ENCODE measurements around the gene TIGD3.
A peak's percentile ranks its signal among the peaks of the same experiment; 100 is the strongest.

The TIGD3 gene, protein sequence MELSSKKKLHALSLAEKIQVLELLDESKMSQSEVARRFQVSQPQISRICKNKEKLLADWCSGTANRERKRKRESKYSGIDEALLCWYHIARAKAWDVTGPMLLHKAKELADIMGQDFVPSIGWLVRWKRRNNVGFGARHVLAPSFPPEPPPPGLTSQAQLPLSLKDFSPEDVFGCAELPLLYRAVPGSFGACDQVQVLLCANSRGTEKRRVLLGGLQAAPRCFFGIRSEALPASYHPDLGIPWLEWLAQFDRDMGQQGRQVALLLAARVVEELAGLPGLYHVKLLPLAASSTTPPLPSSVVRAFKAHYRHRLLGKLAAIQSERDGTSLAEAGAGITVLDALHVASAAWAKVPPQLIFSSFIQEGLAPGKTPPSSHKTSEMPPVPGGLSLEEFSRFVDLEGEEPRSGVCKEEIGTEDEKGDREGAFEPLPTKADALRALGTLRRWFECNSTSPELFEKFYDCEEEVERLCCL

DNA sequence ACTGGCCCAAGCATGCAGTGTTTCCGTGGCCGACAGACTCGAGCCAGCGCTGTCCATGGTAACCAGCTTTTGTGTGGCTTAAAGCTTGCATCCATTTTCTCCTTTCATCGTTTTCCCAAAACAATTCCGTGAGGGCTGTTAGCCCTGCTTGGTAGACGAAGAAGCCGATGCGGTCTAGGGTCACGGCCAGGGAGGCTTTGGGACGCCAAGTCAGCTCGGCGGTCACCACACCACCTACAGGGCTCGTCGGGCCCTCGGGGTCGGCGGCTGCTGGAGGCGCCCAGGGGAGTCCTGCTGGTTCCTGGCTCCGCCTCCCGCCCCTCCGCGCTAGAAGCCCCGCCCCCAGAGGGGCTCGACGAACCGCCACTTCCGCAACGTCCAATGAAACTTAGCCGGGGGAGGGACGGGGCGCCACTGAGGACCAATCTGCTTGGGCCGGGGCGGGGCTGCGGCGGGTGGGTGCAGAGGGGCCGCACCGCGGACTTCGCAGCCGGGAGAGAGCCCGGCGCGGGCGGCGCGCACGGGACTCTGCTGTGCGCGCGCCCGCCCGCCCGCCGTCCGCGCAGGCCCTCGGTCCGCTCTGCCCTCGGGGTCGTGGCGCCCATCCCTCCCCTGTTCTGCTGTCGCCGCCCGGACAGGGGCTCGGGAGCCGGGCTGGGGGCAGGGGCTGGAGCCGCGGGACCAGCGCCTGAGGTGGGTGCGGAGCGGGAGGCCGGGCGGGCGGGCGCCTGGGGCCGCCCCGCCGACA is at the start of gene TIGD3:
Gene TIGD3, plus strand, starts transcription at position 487 of the 748 bp plus-strand sequence. CDS start 1,058 bp downstream, outside the sequence.
- DNase-seq = peak; percentile 98

DNA sequence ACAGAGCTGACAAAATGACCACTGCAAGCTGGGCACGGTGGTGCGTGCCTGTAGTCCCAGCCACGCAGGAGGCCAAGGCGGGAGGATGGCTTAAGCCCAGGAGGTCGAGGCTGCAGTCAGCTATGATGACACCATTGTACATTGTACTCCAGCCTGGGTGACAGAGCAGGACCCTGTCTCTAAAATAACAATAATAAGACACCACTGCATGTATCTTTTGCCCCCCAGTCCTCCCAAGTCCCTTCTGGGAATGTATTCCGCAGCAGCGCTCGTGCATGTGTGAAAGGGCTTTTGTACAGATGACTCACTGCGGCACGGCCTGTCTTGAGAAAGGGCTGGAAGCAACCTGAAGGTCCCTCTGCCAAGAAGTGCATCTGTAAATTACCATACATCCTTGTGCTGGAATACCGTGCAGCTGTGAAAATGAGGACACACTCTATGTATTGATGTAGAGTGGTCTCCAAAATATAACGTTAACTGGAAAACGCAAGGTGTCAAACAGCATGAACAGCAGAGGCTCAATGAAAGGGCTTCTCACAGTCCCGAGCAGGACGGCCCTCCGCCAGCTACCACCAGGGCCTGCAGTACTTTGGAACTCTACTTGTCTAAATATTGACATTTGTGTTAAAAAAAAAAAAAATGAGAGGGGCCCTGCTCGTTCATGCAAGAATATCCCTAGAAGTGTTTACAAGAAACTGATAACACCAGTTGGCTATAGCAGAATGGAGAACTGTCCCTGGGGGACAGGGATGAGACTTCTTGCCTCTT is 48.9 kb upstream of the TIGD3 start:
- DNase-seq = no peak

DNA sequence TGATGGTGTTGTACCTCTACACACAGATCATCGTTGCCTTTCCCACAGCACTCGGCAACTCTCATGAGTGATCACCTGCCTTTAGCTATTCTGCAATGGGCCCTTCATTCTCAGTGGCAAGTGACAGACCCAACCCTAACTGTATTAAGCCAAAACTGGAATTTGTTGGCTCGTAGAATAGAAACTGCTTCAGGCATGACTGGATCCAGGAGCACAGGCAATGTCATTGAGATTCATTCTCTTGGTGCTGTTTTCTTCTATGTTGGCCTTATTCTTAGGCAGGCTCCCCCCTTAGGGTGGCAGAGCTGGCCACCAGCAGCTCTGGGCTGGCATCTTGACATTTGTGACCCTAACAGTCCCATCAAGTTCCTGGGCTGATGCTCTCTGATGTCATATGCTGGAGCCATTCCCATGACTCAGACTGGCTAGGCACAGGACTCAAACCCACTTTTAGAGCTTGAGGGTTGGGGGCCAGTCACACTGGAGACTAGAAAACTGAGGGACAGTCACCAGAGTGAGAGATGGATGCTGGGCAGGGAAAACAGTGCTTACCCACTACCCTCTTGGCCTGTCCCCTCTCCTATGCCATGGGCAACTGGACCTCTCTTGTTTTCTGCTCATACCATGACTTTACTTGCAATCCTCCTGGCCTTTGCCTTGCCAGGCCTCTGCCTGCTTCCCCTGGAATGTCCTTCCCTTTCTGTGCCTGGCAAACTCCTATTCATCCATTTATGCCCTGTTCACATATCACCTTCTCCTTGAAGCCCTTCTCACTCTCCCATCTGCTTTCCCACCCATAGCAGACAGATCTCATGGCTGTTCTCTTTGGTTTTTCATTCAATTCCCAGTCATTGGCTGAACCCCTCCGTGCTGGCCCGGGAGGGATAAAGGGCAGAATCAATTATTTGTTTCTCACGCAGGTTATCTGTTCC is 47.0 kb upstream of the TIGD3 start:
- DNase-seq = no peak

DNA sequence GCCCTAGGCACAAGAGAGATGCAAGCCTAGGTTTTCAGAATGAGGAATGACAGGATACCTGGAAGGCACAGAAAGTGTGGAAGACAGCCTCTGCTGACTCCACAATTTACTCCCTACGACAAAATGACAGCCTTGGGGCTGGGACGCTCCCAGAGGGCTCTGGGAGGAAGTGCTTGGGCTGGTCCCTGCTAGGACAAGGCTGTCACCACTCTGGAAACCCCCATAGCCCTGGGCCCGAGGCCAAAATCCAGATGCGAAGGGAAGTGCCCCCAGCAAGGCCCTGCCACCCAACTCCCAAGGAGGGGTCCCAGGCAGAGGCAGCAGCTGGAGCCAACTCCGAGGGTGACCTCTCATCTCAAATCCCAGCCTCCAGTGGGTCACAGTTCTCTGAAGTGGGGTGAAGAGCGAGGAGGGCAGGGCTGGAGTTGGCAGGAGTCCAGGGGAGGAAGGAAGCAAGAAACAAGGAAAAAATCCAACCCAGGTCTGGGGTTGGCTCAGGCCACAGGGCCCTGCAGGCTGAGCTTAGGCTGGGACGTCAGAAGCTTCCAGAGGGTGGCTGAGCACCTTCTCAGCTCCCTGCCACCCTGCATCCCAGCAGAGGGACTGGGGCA is 46.2 kb upstream of the TIGD3 start:
- no peak for DNase-seq

DNA sequence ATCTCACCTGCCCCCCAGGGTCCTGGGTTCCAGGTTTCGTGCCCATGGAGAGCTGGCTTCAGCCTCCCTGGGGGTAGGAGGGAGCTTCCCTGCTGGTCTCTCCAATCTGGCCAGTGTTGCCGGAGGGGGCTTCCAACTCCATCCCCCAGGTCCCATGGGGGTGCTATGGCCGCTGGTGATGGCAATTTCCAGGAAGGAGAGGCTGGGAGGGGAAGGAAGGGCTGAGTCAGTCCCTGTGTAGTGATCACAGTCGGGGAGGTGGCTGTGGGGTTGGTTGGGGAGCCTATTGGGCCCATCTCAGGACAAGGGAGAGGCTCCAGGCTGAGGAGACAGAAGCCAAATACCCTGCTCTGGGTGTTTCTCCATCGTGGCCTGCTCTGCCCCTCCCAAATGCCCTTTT is 45.5 kb upstream of the TIGD3 start:
- DNase-seq = no peak

DNA sequence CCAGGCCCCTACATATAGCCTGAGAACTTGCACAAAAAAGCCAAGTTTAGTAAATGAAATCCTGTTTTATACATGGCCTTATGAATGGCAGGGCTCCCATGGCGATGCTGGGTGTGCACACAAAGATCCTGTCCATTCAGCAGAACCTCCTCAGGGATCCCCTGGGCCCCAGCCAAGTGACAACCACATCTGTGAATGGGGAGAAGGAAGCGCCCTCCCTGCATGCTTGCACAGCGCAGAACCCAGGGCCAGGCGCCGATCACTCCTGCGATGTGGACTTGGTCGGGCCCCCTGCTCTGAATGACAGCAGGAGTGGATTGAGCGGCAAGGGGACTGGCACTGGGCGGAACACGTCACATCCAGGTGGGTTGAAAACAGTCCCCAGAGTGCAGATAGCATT is 44.3 kb upstream of the TIGD3 start:
- DNase-seq = no peak

DNA sequence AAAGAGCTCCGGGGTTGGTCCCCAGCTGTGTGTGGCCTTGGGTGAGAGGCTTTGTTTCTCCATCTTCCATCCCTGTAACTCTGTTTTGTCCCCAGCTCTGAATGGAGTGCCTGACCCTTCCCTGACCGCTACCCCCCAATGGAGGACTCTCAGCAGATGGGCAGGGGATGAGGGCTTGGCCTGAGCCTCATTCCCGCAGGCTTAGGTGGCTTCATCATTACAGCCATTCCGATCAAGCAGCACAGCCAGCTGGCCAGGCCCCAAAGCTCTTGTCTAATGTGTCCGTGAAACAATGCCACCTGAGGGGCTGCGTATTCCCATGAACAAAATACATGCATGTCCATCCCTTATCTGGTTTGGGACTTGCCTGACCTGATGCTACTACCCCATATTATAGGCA is 43.8 kb upstream of the TIGD3 start:
- no peak for DNase-seq

DNA sequence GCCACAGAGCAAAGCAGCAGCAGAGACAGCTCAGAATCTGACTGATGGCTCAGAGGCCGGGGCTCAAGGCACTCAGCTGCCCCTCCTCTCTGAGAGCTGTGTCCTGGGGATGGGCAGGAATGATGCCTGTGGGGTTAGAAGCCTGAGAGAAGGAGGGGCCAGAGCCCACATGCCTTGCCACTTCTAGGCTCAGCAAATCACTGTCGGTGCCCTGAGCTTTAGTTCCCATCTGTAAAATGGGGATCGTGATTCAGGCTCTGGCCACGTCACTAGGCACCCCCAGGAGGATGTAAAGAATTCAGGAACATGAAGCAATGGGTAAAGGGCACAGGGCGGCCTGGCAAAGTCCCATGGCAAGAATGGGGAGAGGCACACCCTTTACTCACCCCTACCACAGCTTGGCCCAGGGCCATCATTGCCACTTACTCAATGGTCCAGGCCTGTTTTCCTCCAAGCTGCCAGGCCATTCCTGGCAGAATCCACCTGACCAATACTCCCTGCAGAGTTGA is 43.3 kb upstream of the TIGD3 start:
- DNase-seq = no peak

DNA sequence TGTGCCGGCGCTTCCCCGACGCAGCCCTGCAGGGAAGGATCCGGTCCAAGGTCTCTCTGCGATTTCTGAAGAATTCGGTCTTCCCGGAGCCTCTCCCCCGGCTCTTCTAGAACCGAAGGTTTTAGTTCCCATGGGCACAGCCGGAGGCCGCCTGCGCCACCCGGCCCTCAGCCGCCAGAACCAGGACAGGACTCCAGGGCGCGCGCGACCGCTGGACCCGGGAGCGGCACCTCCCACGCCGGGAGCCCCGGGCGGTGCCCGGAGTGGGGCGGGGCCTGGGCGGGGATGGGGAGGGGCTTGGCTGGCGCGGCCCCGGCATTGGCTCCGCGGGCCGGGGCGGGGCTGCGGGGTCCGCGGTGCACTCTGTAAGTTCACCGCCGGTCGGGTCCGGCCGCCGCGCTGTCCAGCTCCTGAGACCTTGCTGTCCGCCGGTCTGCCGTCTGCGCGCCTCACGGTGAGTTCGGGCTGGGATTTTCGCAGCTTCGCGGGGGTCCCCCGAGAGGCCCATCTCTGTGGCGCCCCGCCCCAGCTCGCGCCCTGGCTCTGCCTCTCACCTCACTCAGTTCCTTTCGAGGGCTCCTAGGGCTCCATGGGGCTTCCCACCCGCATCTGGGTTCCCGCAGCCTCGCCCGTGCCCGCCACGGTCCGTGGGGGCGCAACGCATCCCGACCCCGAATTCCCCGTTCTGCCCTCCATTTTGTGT is 39.9 kb upstream of the TIGD3 start, which contains the start of gene CDC42EP2:
Gene CDC42EP2, plus strand, starts transcription at position 366 of the 703 bp plus-strand sequence. CDS start 6,033 bp downstream, outside the sequence.
- peak; percentile 77 for DNase-seq

DNA sequence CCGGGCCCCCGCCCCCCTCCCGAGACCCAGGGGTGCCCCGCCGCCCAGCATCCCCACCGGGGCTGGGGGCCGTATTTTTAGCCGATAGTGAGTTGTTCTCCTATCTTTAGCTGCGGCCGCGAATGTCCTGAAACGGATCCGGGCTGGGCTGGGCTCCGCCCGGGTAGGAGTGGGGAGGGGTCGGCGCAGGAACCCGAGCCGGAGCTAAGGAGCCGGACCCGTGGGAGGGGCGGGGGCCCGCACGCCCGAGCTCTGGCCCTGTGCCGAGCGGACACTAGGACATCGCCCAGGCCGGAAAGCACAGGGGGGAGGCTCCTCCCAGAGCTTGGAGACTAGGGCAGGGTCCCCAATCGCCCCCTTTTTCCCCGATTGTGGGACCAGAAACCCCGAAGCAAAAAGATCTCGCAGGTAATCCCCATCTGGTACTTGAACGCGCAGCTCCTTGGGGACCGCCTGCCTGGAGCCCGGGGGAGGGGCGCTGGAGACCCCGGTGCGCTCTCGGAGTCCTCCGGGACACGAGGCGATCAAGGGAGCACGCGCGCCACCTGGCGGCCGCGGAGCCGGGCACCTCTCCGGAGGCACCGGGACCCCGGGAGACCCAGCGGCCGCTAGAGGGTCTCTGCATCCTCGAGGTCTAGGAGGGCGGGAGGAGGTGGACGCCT is 39.2 kb upstream of the TIGD3 start:
- peak; percentile 80 for DNase-seq

DNA sequence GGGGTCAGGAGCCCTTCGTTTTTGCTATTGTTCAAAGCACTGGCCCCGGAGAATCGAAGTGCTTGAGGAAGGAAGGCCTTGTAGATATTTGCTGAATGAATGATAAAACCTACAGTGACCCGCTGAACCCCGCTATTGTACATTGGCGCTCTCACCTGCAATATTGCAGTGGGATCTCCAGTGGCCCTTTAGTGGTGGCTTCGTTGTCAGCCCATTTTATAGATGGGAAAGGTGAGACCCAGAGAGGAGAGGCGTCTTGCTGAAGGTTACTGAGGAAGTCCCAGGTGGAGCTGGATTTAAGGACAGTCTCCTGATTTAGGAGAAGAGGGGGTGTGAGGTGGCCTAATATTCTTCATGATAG is 38.7 kb upstream of the TIGD3 start:
- no peak for DNase-seq

DNA sequence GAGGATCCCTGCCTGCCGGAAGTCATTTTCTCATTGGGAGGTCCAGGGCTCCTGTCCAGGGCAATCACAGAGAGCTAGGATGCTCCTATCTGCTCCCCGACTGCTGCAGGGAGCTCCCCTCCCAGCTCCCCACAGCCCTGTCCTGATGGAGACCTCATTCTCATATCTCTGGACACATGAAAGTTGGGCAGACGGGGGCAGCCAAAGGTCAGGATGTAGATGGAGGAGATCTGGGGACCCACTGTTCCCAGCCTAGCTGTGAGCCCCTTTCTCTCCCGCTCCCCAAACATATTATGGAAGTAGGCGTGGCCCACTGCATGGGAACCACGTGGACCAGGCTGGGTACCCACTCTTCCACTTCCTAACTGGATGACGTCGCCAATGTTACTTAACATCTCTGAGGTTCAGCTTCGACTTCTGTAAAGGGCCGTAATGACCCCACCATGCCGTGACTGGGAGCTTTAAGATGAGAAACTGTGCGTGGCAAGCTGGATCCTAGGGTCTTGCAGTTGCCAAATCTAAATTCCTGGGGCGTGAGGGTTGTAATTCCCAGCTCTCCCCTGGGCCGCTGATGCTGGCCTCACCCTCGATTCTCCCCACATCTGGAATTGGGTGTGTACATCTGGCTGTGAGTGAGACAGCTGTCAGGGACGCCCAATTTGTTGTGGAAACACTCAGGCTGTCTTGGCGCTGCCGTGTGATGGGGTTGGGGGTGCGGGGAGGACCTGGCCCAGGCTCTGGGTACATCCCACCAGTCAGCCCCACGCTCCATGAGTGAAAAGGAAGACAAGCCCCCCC is 38.1 kb upstream of the TIGD3 start:
- DNase-seq = no peak

DNA sequence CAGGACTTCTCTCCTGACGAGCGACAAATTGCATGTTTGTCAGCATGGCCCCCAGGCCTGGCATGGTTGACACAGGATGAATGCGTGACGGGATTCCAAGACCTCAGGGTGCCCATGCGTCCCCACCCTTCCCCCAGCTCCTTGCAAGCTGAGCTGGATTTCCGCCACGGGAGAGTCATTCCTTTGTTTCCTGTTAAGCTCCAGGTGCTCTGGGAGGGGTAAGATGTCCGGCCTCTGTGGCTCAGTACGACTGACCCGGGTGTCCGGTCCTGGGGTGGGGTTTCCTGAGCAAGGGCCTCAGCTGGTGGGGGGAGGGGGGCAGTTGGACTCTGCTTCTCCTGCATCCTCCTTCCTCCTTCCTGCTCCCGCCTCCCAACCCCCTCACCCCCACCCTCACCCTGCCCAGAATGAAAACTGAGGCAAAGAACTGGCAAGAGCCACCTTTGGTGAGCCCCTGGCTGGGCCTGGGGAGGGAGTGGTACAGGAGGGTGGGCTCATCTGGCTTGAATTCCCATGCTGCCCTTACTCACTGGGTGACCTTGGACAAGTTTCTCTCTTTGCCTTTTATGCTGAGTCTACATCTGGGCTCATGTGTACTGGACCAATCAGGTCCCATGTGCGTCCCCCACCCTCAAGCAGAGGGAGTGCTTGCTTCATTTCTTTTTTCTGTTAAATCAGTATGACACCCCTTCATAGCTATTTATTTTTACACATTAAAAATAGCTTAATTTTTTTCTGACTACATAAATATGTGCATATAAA is 37.3 kb upstream of the TIGD3 start:
- no peak for DNase-seq

DNA sequence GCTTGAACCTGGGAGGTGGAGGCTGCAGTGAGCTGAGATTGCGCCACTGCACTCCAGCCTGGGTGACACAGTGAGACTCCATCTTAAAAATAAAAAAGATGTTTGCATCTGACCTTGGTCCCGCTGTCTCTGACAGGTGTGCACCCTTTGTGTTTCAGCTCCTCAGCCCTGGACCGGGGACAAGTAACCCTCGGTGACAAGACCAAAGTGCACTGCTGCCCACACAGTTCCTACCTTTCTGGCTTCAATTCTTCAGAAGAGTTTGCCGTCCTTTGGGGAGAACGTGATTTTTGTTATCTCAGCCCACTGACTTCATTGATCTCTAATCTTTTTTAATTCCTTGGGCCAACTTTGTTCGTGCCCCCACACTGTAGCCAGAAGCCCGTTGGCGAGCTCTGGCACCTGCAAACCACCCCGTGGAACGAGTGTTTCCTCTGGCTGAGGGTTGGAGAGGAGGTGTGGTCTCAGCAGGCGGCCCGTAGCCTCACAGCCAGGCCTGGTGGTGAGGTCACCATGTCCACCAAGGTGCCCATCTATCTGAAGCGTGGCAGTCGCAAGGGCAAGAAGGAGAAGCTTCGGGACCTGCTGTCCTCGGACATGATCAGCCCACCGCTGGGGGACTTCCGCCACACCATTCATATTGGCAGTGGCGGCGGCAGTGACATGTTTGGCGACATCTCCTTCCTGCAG is 34.0 kb upstream of the TIGD3 start:
- no peak for DNase-seq

DNA sequence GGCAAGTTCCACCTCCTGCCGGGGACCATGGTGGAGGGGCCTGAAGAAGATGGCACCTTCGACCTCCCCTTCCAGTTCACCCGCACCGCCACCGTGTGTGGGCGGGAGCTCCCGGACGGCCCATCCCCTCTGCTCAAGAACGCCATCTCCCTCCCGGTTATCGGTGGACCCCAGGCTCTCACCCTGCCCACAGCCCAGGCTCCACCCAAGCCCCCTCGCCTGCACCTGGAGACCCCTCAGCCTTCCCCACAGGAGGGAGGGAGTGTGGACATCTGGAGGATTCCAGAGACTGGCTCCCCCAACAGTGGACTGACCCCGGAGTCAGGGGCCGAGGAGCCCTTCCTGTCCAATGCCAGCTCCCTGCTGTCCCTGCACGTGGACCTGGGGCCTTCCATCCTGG is 33.5 kb upstream of the TIGD3 start:
- DNase-seq = no peak

DNA sequence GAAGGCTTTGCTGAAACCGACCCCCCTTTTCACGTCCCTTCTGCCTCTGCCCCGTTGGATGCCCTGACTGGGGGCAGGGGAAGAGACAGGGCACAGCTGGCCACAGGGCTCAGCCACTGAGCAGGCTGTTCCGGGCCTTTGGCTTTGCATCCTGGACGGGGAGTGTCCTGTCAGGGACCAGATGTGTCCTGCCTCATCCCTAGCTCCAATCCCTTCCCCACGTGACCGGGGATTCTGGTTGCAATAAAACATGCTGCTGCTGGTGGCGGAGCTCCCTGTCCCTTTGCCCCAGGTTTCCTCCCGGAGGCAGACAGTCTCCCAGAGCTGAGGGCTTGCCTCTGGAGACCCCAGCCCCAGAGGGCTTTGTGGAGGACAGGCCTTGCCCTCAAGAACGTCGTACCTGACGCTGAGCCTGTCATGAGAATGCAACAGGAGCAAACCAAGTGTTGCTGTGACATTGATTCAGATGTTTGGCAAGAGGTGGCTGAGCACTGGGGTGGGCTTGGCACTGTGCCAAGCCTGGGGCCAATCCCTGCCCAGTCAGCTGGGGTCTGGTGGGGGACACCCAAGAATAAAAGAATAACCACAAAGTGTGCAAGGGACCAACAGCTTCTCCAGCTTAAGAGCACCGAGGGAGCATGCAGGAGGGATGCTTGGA is 32.6 kb upstream of the TIGD3 start:
- no peak for DNase-seq

DNA sequence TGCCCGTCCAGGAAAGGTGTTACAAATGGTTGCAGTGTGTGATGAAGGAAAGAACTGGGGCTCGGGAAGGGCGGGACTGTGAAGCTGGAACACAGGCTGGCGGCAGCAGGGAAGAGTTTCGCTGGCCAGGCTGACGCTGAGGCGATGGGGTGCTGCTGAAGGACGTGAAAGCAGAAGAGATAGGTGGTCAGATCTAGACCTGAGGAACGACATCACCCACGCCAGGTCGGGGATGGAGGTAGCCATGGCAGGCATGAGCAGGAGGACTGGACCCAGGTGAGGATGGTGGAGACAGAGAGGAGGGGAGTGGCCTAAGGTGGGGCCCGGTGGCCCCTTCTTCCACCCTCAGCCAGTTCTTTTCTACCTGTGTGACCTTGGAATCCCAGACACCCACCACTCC is 30.7 kb upstream of the TIGD3 start:
- no peak for DNase-seq

All from CD4-positive, alpha-beta T cell treated with Interleukin-12 subunit alpha and Interleukin-12 subunit beta, for 1 hour (primary cell).